ENCODE results near the gene SPDYE6.
"Not testable (repeated sequence)": the region's sequence is repeated elsewhere in the genome, so short reads cannot be mapped to it uniquely, and the experiment has no call there.

Gene SPDYE6

DNA sequence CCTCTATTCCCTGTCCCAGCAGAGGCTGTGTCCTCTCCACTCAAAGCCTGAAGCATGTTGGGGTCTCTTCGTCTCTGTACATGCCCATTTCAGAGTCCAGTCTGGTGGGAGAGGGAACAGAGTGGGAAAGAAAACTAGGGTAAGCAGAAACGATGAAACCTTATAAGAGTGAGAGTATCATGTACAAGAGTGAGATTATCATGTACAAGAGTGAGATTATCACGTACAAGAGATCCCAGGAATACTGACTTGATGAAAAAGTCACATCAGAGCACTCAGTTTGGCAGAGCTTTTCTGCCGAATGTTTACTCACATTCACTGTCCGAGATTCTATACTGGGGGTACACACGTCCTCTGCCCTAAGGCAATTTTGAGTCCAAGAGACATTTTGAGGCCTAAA is at the start of gene SPDYE6:
SPDYE6 (minus strand) TSS at position 101 of the 400 bp plus-strand sequence. CDS start 421 bp downstream, outside the sequence.
- not testable (repeated sequence) for DNase-seq (ENCODE audit: low read depth in 2 of 2)

- DNase-seq (ENCODE audit: low read depth in 2 of 2), result not testable (repeated sequence)
Measured at GRCh38 chr7:102404862-102405188, 48.6 kb upstream of the SPDYE6 start.

- no peak for DNase-seq (ENCODE audit: low read depth in 2 of 2)
Measured at GRCh38 chr7:102404005-102404861, 48.0 kb upstream of the SPDYE6 start.

DNA sequence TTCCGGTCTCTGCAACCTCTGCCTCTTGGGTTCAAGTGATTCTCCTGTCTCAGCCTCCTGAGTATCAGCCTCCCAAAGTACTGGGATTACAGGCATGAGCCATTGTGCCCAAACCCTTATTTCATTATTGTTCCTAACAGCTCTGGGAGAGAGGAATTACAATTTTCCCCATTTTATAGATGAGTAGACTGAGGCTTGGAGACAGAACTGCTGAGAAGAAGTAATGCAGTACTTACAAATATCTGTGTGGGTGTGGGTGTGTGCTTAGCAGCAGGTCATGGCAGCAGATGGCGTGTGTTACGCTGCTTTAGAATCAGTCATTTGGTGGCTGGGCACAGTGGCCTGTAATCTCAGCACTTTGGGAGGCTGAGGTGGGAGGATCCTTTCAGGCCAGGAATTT is 47.3 kb upstream of the SPDYE6 start:
- DNase-seq (ENCODE audit: low read depth in 2 of 2), result no peak

DNA sequence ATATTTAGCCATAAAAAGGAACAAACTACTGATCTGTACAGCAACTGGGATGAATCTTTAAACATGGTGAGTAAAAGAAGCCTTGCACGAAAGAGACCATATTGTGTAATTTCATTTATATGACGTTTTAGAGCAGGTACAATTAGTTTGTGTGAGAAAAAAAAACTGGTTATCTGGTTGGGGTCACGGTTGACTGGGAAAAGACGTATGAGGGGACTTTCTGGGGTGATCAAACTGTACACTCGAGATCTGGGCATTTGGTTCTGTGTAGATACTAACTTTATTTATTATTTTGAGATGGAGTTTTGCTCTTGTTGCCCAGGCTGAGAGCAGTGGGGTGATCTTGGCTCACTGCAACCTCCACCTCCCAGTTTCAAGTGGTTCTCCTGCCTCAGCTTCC is 44.1 kb upstream of the SPDYE6 start:
- DNase-seq (ENCODE audit: low read depth in 2 of 2), result no peak

DNA sequence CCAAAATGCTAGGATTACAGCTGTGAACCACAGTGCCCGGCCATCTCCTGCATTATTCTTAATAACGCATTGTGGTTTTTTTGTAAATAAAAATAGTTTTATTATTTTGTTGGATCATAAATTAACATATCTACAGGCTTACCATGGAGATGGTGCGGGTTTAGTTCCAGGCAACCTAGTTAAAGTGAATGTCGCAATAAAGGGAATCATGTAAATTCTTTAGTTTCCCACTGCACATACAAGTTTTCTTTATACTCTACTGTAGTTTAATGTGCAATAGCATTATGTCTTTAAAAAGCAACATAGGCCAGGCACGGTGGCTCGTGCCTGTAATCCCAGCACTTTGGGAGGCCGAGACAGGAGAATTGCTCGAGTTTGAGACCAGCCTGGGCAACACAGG is 42.3 kb upstream of the SPDYE6 start:
- no peak for DNase-seq (ENCODE audit: low read depth in 2 of 2)

DNA sequence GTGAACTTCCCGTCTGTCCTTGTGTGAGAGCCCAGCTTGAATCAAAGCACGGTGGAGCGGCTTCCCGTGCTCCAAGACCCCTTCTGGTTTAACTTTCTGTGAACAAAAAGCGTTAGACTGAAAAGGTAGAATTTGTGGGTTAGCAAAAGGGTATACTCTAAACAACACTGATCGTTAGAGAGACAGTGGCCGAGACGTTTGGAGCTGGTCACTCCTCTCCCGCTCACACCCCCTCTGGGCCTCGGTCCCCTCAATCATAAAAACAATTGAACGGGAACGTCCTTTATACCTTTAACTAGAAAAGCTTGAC is 40.4 kb upstream of the SPDYE6 start:
- DNase-seq (ENCODE audit: low read depth in 2 of 2), result no peak

DNA sequence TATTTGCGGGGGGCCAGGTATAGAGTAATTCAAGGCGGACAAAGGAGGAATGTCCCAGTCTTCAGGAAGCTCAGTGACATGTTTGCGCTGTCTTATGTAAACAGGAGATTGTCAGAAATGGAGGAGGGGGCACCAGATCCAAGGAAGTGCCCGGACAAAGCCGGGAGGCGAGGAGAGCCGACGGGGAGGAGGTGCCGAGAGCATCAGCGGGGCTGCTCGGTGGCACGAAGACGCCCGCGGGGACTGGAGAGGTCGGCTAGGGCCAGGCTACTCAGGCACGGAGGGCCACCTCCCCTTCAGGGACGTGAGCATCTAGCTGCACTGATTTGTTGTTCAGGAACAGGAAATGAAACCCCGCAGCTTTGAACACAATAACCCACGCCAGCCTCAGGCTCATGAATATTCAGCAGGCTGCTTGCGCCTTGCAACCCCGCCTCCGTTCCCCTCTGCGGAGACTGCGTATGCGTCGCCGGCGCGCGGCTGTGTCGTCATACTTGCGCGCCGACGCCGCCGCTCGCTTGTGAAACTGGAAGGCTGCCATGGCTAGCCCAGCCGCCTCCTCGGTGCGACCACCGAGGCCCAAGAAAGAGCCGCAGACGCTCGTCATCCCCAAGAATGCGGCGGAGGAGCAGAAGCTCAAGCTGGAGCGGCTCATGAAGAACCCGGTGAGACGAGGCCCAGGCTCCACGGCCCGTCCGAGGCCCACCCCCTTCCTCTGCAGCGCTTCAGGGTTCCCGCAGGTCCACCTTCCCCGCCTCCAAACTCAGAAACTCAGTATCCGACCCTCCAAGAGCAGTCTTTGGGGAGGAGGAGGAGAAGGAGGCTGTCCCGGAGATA is 39.8 kb upstream of the SPDYE6 start, which contains the start of gene PRKRIP1:
PRKRIP1 (plus strand) TSS at position 491 of the 837 bp plus-strand sequence; CDS start at position 540, 49 bp downstream.
- peak; percentile 53 to 55 for DNase-seq (ENCODE audit: low read depth in 2 of 2)

DNA sequence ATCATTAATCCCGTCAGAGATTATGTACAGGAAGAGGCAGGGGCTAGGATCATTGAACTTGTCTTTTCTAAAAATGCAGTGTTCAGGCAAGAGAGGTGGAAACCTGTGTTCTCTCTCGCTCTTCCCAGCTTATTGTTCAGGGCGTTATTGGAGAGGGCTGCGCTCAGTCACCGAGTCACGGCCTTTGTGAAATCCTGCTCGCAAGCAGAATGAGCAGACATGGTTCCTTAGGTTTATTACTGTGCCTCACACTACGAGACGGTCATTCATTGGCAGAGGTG is 39.3 kb upstream of the SPDYE6 start:
- no peak for DNase-seq (ENCODE audit: low read depth in 2 of 2)

DNA sequence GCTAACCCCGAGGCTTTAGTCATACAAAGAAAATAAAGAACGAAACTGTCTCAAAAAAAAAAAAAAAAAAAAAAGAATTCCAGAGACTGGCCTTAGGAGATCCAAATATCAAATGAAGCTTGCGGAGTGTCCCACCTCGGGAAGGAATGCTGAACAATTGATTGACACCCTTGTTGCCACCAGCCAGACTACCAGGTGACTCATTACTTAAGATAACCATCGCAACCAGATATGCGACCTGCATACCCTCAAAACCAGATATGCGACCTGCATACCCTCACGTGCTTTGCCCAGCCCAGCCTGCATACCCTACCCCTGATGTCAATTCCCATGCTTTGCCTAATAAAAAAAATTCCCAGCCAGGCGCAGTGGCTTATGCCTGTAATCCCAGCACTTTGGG is 37.2 kb upstream of the SPDYE6 start:
- DNase-seq (ENCODE audit: low read depth in 2 of 2), result no peak

GRCh38 chr7:102392330-102392729 is 36.1 kb upstream of the SPDYE6 start:
- DNase-seq (ENCODE audit: low read depth in 2 of 2), result no peak

DNA sequence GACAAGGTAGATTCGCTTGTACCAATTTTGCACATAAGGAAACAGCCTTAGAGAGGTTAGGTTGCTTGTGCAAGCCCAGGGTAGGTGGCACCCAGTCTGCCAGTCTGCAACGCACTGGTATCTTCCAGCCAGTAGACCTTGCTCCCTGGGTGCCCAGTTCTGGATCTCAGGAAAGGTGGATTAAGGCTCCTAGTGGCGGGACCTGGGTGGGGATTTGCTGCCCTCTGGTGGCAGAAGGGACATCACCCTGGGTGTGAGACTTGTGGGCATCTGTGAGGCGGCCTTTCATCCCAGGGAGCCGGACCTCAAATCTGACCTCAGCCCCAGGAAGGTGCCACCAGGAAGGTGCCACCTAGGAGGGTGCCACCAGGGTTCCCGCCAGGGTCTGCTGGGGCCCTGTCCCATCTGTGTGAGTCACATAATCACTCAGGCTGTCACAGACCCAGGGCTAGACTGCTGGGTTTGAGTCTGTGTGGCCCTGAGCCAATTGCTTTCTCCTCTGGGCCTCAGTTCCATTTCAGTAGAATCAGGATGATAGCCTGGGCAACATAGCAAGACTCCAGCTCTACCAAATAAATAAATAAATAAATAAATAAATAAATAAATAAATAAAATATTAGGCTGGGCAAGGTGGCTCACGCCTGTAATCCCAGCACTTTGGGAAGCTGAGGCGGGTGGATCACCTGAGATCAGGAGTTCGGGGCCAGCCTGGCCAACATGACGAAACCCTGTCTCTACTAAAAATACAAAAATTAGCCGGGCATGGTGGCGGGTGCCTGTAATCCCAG is 34.6 kb upstream of the SPDYE6 start:
- DNase-seq (ENCODE audit: low read depth in 2 of 2), result peak; percentile 37 to 51

DNA sequence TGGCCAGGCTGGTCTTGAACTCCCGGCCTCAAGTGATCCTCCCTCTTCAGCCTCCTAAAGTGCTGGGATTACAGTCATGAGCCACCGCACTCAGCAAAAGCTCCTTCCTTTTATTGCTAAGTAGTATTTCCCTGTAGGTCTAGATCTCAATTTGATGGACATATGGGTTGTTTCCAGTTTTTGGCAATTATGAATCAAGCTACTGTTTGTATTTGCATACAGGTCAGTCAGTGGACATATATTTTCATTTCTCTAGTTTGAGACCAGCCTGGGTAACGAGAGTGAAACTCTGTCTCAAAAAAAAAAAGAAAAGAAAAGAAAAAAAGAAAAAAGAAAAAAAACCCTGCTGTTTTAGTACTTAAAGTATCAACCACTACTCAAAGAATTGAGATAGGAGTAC is 33.6 kb upstream of the SPDYE6 start:
- no peak for DNase-seq (ENCODE audit: low read depth in 2 of 2)

GRCh38 chr7:102387064-102387463 is 30.8 kb upstream of the SPDYE6 start:
- DNase-seq (ENCODE audit: low read depth in 2 of 2), result no peak

GRCh38 chr7:102381696-102382425 is 25.6 kb upstream of the SPDYE6 start:
- DNase-seq (ENCODE audit: low read depth in 2 of 2), result not testable (repeated sequence)

- DNase-seq (ENCODE audit: low read depth in 2 of 2), result not testable (repeated sequence)
Measured at GRCh38 chr7:102380837-102381236, 24.6 kb upstream of the SPDYE6 start.

DNA sequence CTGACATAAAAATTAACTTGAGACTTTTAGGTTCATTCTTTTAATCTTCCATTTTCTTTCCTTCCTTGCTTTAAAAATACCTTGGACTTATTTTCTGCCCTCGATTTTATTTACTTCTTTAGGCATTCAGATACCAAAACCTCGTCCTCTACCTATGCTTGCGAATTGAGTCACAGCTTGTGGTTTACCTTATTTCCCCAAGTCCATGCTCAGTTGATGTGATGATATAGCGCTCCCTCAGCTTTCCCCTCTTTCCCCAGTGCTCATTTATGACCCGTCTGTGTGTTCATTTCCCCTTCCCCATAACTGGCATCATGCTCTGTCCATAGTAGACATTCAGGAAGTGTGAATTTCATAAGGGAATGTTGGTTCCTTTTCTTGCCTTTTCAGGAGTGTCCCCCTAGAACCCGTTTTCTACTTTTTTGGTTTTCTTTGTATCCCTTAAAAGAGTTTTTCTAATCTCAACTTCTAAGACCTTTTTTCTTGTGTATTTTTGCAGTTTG is 20.8 kb upstream of the SPDYE6 start:
- DNase-seq (ENCODE audit: low read depth in 2 of 2), result no peak

DNA sequence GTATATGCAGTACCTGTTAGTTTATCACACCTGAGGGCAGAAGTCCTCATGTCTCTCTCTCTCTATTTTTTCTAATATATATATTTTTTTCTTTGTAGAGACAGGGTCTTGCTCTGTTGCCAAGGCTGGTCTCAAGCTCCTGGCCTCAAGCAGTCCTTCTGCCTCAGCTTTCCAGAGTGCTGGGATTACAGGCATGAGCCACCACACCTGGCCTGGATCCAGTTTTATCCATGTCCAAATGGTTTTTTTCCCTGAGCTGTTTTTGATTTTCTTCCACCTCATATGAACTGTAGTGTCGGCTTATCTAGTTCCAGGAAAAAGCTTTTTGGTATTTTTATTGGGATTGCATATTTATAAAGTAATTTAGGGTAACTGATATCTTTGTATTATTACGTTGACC is 16.6 kb upstream of the SPDYE6 start:
- not testable (repeated sequence) for DNase-seq (ENCODE audit: low read depth in 2 of 2)

DNA sequence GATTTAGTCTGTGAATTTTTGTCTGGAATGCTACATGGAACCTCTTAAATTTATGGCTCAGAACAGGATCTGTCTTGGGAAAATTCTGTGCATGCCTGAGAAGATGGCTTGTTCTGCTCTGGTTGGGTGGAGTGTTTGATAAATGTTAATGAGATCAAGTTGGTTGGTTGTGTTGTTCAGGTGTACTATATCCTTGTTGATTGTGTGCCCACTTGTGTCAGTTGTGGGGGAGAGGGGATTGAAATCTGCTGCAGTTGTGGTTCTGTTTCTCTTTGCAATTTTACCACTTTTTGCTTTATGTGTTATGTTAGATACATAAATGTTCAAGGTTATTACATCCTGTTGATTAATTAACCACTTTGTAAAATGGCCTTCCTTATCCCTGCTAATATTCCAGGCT is 13.8 kb upstream of the SPDYE6 start:
- DNase-seq (ENCODE audit: low read depth in 2 of 2), result not testable (repeated sequence)

GRCh38 chr7:102365390-102365789 is 9.1 kb upstream of the SPDYE6 start:
- not testable (repeated sequence) for DNase-seq (ENCODE audit: low read depth in 2 of 2)

- DNase-seq (ENCODE audit: low read depth in 2 of 2), result not testable (repeated sequence)
Measured at GRCh38 chr7:102364394-102364886, 8.2 kb upstream of the SPDYE6 start.

Data from stimulated activated CD8-positive, alpha-beta memory T cell treated with anti-CD3 and anti-CD28 coated beads, Interleukin-7, amount 100 ng/mL, for 1 hour (primary cell).